PFSK-1 (cell line): Measurements from ENCODE around the gene RMI2.

Experiments
- FOXP2 ChIP-seq: optimal IDR thresholded peaks from 2 replicates; pipeline ENCODE3; 2011; ENCODE audit warnings: borderline replicate concordance, control low read depth, inconsistent platforms; ENCODE audit not compliant: insufficient read depth; ENCODE audit errors: extremely low read length, extremely low read depth
- POLR2AphosphoS5 ChIP-seq: IDR thresholded peaks from 2 replicates; pipeline ENCODE4 v1.6.1; 2012; ENCODE audit warnings: low read depth, mild to moderate bottlenecking, control low read depth, low read length, moderate library complexity
- REST ChIP-seq, 2 experiments: IDR thresholded peaks; 2 replicates each; pipeline versions ENCODE4 v1.6.1 to v1.8.0; 2011 to 2012; ENCODE audit warnings: low read depth in 2 of 2, low read length in 2 of 2, control low read depth in 1 of 2, inconsistent platforms in 1 of 2, mild to moderate bottlenecking in 1 of 2, moderate library complexity in 1 of 2; ENCODE audit not compliant: insufficient read depth in 1 of 2
- SIN3A ChIP-seq: IDR thresholded peaks from 2 replicates; pipeline ENCODE4 v1.6.1; 2012; ENCODE audit warnings: mild to moderate bottlenecking, low read length, moderate library complexity, borderline replicate concordance; ENCODE audit not compliant: insufficient read depth
- TAF1 ChIP-seq: IDR thresholded peaks from 2 replicates; pipeline ENCODE4 v1.6.1; 2012; ENCODE audit warnings: low read length, control low read depth, borderline replicate concordance; ENCODE audit not compliant: insufficient read depth

The RMI2 gene

GRCh38 chr16:11349599-11350276 lies 4.5 kb downstream of the RMI2 start:
- no peak for TF ChIP-seq SIN3A
- TF ChIP-seq REST (IDR thresholded peaks at IDR 0.05; ENCODE audit: insufficient read depth in 1 of 2, low read depth in 2 of 2, low read length in 2 of 2) = no peak
- TF ChIP-seq TAF1 = no peak
- no peak for TF ChIP-seq POLR2AphosphoS5
- TF ChIP-seq FOXP2 = no peak

GRCh38 chr16:11350519-11350918 lies 5.3 kb downstream of the RMI2 start:
- TF ChIP-seq POLR2AphosphoS5 = no peak
- TF ChIP-seq SIN3A = no peak
- TF ChIP-seq TAF1 = no peak
- no peak for TF ChIP-seq REST (IDR thresholded peaks at IDR 0.05; ENCODE audit: insufficient read depth in 1 of 2, low read depth in 2 of 2, low read length in 2 of 2)
- TF ChIP-seq FOXP2 = no peak

GRCh38 chr16:11350921-11351335 lies 5.7 kb downstream of the RMI2 start:
- TF ChIP-seq TAF1 (no peak), REST (IDR thresholded peaks at IDR 0.05; ENCODE audit: insufficient read depth in 1 of 2, low read depth in 2 of 2, low read length in 2 of 2) (no peak), POLR2AphosphoS5 (no peak), FOXP2 (no peak), SIN3A (no peak)

GRCh38 chr16:11353158-11353557 lies 7.9 kb downstream of the RMI2 start:
- TF ChIP-seq REST (IDR thresholded peaks at IDR 0.05; ENCODE audit: insufficient read depth in 1 of 2, low read depth in 2 of 2, low read length in 2 of 2) (no peak), SIN3A (no peak), FOXP2 (no peak)

- no peak for TF ChIP-seq TAF1
- TF ChIP-seq REST (IDR thresholded peaks at IDR 0.05; ENCODE audit: insufficient read depth in 1 of 2, low read depth in 2 of 2, low read length in 2 of 2) = no peak
- TF ChIP-seq SIN3A = no peak
- TF ChIP-seq FOXP2 = no peak
- TF ChIP-seq POLR2AphosphoS5 = no peak
These were observed 9.1 kb downstream of the RMI2 start for GRCh38 chr16:11354407-11354732.
